OCI-LY3 (cell line): ENCODE data around the gene KLHDC8B.

Experiments
- CTCF ChIP-seq: fragments of 200-600, 300-600 bp; sonication (generic); IDR thresholded peaks from 2 replicates; pipeline ENCODE4 v1.5.1; 2014; ENCODE audit warnings: antibody characterized with exemption, low read length, low read depth
- EZH2phosphoT487 ChIP-seq: fragments of 200-600 bp; shearing (Covaris generic); IDR thresholded peaks from 2 replicates; pipeline ENCODE4 v1.6.1; 2018; ENCODE audit warnings: antibody characterized with exemption, mixed run types, low read depth

- TF ChIP-seq CTCF (no peak), EZH2phosphoT487 (no peak)
Measured at GRCh38 chr3:49131040-49131439, 40.4 kb upstream of the KLHDC8B start.
